SK-N-DZ (cell line): ENCODE results near the gene CTDSPL. TPM values are rescaled to one million over a fixed set of nuclear protein-coding genes. Genes with fewer than 3 reads are reported as not detected.
"Not testable (repeated sequence)": the region's sequence is repeated elsewhere in the genome, so short reads cannot be mapped to it uniquely, and the experiment has no call there.

Source experiments
- DNase-seq: peaks from one replicate; pipeline ENCODE4 v3.0.0-alpha.2; 2015; ENCODE audit warnings: low spot score
- polyA plus RNA-seq, 2 experiments: library from polyadenylated mRNA; depleted of rRNA; stranded (reverse); fragments of >200 nt; gene quantifications; 2 replicates each; pipeline ENCODE4 v1.2.3, GENCODE V29; 2014

Gene CTDSPL
- 13.9 and 15.0 TPM in 2 replicates for polyA plus RNA-seq (2014; cell fraction: cytosol; rRNA removed)
- polyA plus RNA-seq (2014; cell fraction: nucleus; rRNA removed) = 15.9 and 21.0 TPM in 2 replicates

GRCh38 chr3:37861620-37862041, at the start of gene CTDSPL:
TSS of gene CTDSPL (plus strand) at chr3:37861880. CDS start at chr3:37862200, 320 bp downstream.
- DNase-seq = peak; percentile 26

- DNase-seq = no peak
These were observed 49.2 kb upstream of the CTDSPL start for GRCh38 chr3:37812499-37812896.

DNA sequence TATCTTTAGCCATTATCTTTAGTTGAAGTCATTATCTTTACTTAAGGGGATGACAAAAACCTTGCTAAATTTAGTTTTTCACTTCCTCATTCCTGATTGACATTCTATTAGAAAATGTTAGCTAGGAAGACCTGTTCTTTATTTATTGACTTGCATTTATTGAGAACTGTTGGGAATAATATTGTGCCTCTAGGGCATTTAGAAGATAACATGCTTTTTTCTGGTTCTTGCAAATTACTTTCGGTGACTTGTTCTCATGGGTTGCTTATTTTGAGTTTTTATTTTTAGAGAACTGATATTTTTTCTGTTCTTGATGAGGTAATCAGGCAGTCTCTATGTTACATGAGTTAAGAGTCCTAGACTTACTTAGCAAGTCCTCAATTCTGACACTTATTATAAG, 48.3 kb upstream of the CTDSPL start:
- no peak for DNase-seq

GRCh38 chr3:37814547-37814946, 47.1 kb upstream of the CTDSPL start:
- no peak for DNase-seq

DNA sequence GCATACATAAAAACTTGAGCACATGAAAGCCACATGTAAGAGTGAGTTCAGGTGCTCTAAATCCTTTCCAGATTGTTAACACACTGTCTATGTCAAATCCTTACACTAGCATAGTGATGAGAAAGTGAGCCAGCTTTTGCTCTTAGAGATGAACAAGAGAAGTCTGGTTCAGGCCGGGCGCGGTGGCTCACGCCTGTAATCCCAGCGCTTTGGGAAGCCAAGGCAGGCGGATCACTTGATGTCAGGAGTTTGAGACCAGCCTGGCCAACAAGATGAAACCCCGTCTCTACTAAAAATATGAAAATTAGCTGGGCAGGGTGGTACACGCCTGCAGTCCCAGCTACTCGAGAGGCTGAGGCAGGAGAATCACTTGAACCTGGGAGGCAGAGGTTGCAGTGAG, 46.5 kb upstream of the CTDSPL start:
- DNase-seq = not testable (repeated sequence)

DNA sequence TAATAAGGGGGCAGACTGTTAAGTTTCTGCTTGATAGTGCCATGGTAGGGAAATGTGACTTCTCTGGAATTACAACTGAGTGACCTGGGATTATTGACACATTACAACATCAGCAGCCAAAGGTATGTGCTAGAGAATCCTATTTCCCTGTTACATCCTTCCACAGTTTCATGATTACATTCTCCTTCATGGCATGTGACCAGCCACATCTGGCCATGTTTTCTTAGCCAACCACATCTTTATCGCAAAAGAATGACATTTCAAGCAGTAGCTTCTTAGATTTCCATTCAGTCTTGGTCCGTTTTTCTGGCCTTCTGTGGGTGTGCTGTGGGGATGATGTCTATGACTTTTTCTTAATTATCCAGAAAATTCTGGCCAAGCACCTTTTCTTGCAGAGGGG, 45.4 kb upstream of the CTDSPL start:
- DNase-seq = no peak

GRCh38 chr3:37819591-37819990, 42.1 kb upstream of the CTDSPL start:
- DNase-seq = peak; percentile 69

GRCh38 chr3:37820286-37820685, 41.4 kb upstream of the CTDSPL start:
- no peak for DNase-seq

DNA sequence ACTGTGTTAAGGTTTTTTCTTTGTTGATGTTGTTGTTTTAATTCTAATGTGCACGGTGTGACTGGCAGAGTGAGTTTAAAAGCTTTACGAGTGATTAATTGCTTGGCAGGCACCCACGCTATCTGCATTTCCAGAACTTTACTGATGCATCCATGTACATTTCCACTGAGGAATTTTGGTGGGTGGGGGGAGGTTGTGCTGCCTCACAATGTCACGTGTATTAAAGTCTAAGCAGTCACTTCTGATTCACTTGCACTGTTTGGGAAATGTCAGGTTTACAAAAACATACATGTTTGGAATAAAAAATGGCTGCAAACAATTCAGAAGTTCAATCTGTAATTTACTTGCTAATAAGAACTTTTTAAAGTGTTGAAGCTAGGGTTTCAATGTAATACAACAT, 38.5 kb upstream of the CTDSPL start:
- DNase-seq = no peak

GRCh38 chr3:37824090-37824953, 37.4 kb upstream of the CTDSPL start:
- DNase-seq = peak; percentile 10

GRCh38 chr3:37824954-37825328, 36.7 kb upstream of the CTDSPL start:
- no peak for DNase-seq

GRCh38 chr3:37825744-37826400, 35.8 kb upstream of the CTDSPL start:
- no peak for DNase-seq

GRCh38 chr3:37826502-37826901, 35.2 kb upstream of the CTDSPL start:
- no peak for DNase-seq

- DNase-seq = no peak
These were observed 34.7 kb upstream of the CTDSPL start for GRCh38 chr3:37826933-37827332.

- no peak for DNase-seq
These were observed 29.2 kb upstream of the CTDSPL start for GRCh38 chr3:37832480-37832879.

GRCh38 chr3:37833302-37834186, 28.1 kb upstream of the CTDSPL start:
- no peak for DNase-seq

GRCh38 chr3:37836589-37836988, 25.1 kb upstream of the CTDSPL start:
- DNase-seq = no peak

- DNase-seq = no peak
These were observed 14.0 kb upstream of the CTDSPL start for GRCh38 chr3:37847689-37848088.

DNA sequence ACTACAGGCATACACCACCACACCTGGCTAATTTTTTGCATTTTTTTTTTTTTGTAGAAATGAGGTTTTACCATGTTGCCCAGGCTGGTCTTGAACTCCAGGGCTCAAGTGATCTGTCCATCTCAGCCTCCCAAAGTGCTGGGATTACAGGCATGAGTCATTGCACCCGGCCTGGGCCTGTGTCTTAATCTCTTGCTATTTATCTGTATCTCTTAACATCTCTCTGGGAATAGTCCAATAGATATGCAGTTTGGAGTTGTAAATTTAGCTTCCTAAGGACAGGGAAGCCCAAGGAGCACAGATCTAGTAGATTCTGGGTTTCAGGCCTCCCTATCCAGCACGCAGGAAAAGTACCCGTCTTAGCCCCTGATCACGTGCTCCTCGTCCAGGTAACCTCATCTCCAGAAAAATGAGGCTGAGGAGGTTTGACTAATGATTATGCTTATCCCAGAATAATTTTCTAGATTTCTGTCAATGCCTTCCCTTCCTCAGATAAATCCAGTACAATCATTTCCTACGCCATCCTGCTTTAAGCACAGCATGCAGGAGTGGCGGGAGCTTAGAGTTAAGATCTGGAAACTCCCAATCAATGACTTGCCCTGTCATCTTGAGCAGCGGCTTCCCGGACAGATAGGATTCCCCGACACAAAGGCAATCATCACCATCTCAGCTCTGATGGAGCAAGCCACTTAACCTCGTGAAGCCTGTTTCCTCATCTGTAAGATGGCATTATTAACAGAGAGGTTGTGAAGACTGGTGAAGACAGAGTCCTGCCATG, 12.3 kb upstream of the CTDSPL start:
- no peak for DNase-seq

GRCh38 chr3:37852097-37852496, 9.6 kb upstream of the CTDSPL start:
- DNase-seq = no peak

DNA sequence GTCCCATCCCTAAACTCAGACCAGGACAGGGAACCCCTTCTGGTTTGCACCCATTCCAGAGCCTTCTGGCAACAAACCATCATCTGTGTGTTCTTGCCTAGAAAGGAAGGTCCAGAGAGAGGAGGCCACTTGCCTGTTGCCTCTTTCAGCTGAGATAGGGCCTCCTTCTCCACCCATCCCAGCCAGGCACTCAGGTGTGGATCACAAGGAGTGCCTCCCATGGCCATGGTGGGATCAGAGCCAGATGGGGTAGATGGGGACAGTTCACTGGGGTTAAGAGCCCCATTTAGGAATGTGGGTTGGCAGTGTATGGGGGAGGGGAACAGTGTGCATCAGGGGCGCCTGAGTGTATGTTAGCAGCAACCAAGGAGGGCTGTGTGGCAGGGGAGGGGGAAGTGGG, 8.9 kb upstream of the CTDSPL start:
- no peak for DNase-seq
